Activated naive CD8-positive, alpha-beta T cell treated with anti-CD3 and anti-CD28 coated beads, Interleukin-2, amount 50 U/mL, for 16 hours (primary cell): ENCODE results near the gene CTNNA1.
"Not testable (repeated sequence)": the region's sequence is repeated elsewhere in the genome, so short reads cannot be mapped to it uniquely, and the experiment has no call there.

Experiments used
- DNase-seq: peaks from one replicate; pipeline ENCODE4 v3.0.0-alpha.2; 2020; ENCODE audit warnings: low read depth, low spot score

Gene CTNNA1

GRCh38 chr5:138810861-138811260, 57.6 kb downstream of the CTNNA1 start:
- not testable (repeated sequence) for DNase-seq

- no peak for DNase-seq
These were observed 62.3 kb downstream of the CTNNA1 start for GRCh38 chr5:138815529-138815928.

- DNase-seq: no peak
These were observed 64.0 kb downstream of the CTNNA1 start for GRCh38 chr5:138817241-138817640.

GRCh38 chr5:138819081-138819480, 65.9 kb downstream of the CTNNA1 start:
- no peak for DNase-seq

- no peak for DNase-seq
These were observed 67.5 kb downstream of the CTNNA1 start for GRCh38 chr5:138820695-138821094.

- DNase-seq: no peak
These were observed 71.3 kb downstream of the CTNNA1 start for GRCh38 chr5:138824516-138824915.

GRCh38 chr5:138824924-138825863, 72.0 kb downstream of the CTNNA1 start:
- DNase-seq: no peak

- DNase-seq: no peak
These were observed 75.3 kb downstream of the CTNNA1 start for GRCh38 chr5:138828556-138828955.

- DNase-seq: no peak
These were observed 76.1 kb downstream of the CTNNA1 start for GRCh38 chr5:138829341-138829740.

- no peak for DNase-seq
These were observed 78.5 kb downstream of the CTNNA1 start for GRCh38 chr5:138831703-138832102.

- DNase-seq: no peak
These were observed 79.0 kb downstream of the CTNNA1 start for GRCh38 chr5:138832218-138832617.

GRCh38 chr5:138833080-138833479, 79.9 kb downstream of the CTNNA1 start:
- DNase-seq: no peak

GRCh38 chr5:138833726-138834480, 80.7 kb downstream of the CTNNA1 start:
- no peak for DNase-seq

GRCh38 chr5:138834853-138835252, 81.6 kb downstream of the CTNNA1 start:
- not testable (repeated sequence) for DNase-seq

- no peak for DNase-seq
These were observed 83.9 kb downstream of the CTNNA1 start for GRCh38 chr5:138837160-138837559.

- no peak for DNase-seq
These were observed 86.9 kb downstream of the CTNNA1 start for GRCh38 chr5:138840103-138840502.

- DNase-seq: no peak
These were observed 88.3 kb downstream of the CTNNA1 start for GRCh38 chr5:138841531-138841930.

- DNase-seq: no peak
These were observed 90.3 kb downstream of the CTNNA1 start for GRCh38 chr5:138843316-138844124.

- no peak for DNase-seq
These were observed 90.9 kb downstream of the CTNNA1 start for GRCh38 chr5:138844125-138844461.

GRCh38 chr5:138844812-138845513, 91.7 kb downstream of the CTNNA1 start:
- no peak for DNase-seq

GRCh38 chr5:138849439-138849838, 96.2 kb downstream of the CTNNA1 start:
- DNase-seq: no peak
